ENCODE data around the gene NMT2.

Gene NMT2

DNA sequence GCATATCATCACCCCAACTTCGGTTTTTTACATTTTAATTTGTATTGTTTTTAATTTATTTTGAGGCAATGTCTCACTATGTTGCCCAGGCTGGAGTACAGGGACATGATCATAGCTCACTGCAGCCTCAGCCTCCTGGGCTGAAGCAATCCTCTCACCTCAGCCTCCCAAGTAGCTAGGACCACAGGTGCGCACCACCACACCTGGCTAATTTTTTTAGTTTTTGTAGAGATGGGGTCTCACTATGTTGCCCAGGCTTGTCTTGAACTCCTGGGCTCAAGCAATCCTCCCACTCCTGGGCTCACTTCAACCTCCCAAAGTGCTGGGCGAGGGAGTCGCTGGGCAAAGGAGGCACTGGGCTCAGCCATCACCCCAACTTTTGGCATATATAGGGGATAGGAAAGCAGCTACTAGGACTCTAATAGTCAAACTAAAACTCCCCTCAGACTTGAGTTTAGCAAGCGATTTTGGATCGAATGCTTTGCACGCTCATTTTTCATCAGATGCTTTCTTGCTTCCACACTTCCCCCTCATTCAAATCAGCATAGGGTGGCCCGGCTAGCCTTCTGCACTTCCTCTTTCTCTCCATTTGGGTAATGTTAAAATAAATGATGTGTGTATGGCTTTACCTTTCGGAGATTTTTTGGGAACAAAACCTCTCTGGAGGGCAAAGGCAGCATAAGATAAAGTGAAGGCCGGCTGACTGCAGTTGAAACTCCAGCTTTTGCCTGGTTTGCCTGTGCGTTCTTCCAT is 20.8 kb upstream of the NMT2 start:
- TF ChIP-seq, protein P1, sequence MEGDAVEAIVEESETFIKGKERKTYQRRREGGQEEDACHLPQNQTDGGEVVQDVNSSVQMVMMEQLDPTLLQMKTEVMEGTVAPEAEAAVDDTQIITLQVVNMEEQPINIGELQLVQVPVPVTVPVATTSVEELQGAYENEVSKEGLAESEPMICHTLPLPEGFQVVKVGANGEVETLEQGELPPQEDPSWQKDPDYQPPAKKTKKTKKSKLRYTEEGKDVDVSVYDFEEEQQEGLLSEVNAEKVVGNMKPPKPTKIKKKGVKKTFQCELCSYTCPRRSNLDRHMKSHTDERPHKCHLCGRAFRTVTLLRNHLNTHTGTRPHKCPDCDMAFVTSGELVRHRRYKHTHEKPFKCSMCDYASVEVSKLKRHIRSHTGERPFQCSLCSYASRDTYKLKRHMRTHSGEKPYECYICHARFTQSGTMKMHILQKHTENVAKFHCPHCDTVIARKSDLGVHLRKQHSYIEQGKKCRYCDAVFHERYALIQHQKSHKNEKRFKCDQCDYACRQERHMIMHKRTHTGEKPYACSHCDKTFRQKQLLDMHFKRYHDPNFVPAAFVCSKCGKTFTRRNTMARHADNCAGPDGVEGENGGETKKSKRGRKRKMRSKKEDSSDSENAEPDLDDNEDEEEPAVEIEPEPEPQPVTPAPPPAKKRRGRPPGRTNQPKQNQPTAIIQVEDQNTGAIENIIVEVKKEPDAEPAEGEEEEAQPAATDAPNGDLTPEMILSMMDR (IDR thresholded peaks at IDR 0.05): no peak

DNA sequence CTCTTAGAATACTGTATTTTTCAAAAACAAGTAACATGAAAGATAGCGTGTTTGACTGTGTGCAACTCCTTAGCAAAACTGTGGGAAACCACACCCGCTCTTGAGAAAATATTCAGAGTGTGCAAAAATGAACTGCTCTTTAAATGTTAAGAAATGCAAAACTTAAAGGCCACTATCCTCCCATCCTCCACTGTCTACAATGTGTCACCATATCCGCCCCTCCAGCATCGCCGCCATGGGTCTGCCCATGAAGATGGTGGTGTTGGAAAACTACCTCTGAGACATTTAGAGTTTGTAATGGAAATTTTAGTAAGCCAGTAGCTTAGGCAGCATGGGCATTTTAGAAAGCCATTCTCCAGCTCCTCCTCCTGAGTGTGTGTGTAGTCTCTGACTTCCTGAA is 20.1 kb upstream of the NMT2 start:
- TF ChIP-seq, protein P1 (IDR thresholded peaks at IDR 0.05): no peak

DNA sequence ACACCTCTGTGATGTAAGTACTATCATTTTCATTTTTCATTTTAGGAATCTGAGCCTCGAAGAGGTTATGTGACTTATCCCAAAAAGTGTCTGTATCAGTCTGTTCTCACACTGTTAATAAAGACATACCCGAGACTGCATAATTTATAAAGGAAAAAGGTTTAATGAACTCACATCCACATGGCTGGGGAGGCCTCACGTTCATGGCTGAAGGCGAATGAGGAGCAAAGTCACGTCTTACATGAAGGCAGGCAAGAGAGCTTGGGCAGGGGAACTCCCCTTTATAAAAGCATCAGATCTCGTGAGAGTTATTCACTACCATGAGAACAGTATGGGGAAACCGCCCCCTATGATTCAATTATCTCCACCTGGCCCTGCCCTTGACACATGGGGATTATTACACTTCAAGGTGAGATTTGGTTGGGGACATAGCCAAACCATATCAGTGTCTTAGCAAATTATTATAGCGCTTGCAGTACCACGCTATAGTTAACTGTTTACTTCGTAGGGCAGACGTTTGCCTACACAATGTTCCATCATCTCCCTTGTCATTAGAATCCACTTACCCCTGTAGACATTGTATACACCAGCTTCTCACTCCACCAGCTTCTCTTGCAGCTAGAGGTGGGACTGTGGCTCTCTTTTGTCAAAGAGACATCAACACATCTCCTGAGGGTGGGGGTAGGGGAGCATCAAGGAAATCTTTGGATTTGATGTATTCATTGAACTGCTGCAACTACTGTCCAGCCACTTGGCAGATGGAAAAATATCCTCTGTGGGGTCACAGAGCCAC is 15.4 kb upstream of the NMT2 start:
- TF ChIP-seq, protein P1 (IDR thresholded peaks at IDR 0.05): no peak

DNA sequence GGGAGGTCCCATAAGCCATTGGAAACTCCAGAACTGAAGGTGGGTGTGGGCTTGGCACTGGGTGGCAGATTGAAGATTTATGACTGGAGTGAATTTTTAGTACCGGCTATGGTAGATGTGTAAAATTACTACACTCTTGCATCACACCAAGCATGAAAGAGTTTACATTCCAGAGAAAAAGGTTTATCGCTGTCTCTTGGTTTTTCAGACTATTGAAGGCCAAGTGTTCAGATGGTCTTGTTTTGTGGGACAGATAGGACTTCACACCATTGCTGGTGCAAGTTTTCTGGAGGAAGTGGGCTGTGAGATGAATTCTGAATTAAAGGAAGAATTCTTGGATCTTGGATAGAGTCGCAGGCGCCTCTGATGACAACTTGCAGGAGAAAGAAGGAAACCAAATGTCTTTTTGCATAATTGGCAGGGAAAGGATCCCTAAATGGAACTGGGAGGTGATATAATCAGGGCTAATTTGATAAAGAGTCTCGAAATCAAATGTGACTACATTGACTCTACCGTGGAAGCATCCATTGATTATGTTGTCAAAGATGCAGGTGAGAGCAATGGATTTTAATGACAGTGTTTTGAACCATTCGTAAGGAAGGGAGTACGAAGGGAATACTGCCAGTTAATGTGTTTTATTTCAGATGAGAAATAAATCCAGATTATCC is 14.2 kb upstream of the NMT2 start:
- TF ChIP-seq, protein P1 (IDR thresholded peaks at IDR 0.05): no peak

DNA sequence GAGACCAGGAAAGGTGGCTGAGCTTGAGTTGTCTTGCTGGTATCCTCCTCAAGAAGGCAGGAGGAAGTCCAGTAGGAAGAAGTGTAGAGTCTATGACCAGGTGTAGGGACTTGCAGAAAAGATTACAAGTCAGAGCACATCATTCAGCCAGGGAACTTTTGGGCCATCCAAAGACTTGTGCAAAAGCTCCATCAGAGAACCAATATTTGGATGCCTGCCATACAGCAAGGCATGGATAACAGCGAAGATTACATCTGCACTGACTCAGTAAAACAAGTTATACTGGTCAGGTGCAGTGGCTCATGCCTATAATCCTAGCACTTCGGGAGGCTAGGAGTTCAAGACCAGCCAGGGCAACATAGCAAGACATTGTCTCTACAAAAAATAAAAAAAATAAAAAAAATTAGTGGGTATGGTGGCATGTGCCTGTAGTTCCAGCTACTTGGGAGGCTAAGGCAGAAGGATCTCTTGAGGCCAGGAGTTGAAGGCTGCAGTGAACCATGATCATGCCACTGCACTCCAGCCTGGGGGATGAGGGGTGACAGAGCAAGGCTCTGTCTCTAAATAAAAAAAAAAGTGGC is 13.2 kb upstream of the NMT2 start:
- TF ChIP-seq, protein P1 (IDR thresholded peaks at IDR 0.05): no peak

DNA sequence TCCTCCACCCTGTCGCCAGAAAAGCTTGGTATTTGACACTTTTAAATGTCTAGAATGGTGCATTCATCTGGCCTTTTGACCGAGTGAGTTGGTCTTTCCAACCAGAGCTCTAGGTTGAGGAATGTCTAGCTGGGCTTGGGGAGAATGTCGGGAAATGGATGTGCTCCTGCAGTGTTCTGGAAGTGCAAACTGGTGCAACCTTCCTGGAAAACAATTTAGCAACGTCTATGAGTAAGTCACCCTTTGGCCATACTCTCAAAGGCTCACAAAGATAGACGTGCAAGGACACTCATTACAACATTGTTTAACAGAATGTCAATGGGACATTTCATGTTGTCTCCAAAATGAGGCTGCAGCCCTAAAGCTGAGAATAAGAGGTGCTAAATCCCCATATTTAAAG is 12.2 kb upstream of the NMT2 start:
- TF ChIP-seq, protein P1 (IDR thresholded peaks at IDR 0.05): no peak

DNA sequence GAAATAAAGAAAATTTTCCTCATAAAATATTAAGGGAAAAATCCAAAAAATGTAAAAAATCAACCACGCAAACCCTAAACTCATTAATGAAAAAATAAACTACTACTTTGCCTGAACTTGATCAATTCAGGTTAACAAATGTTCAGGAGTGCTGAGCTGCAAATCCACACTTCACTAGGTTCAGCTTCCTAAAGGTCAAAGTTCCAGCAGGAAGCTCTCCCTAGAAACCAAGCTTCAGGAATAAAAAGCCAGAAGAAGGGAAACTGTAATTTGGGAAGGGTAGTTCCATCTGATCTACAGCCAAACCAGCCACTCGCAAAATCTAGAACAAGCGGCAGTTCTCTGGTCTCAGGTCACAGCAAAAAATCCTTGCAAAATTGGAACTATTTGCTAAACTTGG is 7.8 kb upstream of the NMT2 start:
- TF ChIP-seq, protein P1 (IDR thresholded peaks at IDR 0.05): no peak

Data from LNCAP (cell line).